AG04449 (cell line): Measurements from ENCODE around the gene HYOU1.

Source experiments
- CTCF ChIA-PET: fragments of 350-600 bp; formaldehyde crosslinking; extraction: SDS; loops from one replicate; lab custom pipeline; 2021; ENCODE audit warnings: antibody characterized with exemption; lab: Yijun Ruan, JAX
- POLR2A ChIA-PET: fragments of 400-600, 350-600 bp; formaldehyde crosslinking; extraction: SDS; loops from one replicate; lab custom pipeline; 2020; ENCODE audit warnings: antibody characterized with exemption, inconsistent platforms; lab: Yijun Ruan, JAX
- DNase-seq: peaks from one replicate; pipeline ENCODE4 v3.0.0-alpha.2; 2010; ENCODE audit warnings: low read depth, low spot score
- H3K4me3 ChIP-seq: 2 replicates; pipeline ENCODE4 v1.5.1; 2011; ENCODE audit warnings: low read depth, mild to moderate bottlenecking, control low read depth, low read length
- CTCF ChIP-seq: IDR thresholded peaks from one replicate; pipeline ENCODE4 v1.5.1; 2011; ENCODE audit warnings: mild to moderate bottlenecking, moderate library complexity, low read length, control low read depth, inconsistent platforms; ENCODE audit not compliant: insufficient read depth; ENCODE audit errors: missing control alignments

HYOU1 gene

DNA sequence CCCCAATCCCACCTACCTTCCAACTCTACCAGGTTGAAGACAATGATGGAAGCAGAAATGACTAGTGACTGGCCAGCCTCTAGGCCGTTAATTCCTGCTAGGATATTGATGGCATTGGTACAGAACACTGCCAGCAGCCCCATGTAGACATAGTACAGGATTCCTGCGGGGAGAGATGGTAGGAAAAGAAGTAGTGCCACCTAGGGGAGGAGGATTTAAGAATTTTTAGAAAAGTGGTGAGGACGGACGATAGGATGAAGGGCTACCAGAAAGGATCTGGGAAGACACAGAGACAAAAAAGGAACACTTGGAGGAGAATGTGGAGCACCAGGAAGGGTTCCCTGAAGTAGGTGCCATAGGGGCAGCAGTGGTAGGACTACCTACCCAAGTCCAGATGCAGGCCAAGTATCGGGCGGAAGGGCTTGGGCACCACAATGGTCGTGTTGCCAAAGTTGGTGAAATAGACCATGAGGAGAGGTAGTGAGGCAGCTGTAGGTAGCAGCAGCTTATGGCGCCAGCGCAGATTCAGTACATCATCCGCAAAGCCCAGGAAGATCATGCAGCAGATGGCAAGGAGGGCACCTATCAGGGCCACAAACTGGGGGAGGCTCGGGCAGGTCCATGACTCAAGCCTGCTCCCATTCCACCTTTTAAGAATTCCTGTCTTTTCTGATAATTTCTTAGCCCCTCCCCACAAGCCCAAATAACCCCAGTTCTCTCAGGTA, 43.4 kb upstream of the HYOU1 start:
- no peak for DNase-seq
- ChIA-PET POLR2A (no interaction called here), CTCF (interaction anchor here (0.7 to 4.5 kb wide), 9 partner anchors 10 to 238 kb away, joined by 3 to 21 read pairs (median 3); partner anchors contain the start of gene CBL)
- peak; percentile 26 for TF ChIP-seq CTCF
- H3K4me3 ChIP-seq = peak overlapping the region; percentile 88

DNA sequence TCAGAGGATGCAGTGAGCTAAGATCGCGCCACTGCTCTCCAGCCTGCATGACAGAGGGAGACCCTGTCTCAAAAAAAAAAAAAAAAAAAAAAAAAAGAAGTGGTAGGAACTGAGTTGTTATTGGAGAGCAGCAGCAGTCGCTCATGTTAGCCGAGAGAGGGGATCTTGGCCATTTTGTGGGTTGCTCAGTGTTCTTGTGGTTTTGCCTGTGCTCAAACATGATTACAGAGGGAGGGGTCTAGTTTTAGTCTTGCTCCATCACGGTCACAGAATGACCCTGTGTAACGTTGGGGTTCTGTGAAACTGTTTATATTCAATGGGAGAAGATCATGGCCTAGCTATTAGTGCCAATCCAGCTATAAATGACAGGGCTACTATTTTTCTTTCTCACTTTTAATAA, 42.7 kb upstream of the HYOU1 start:
- ChIA-PET POLR2A (no interaction called here), CTCF (interaction anchor here (0.6 to 4.5 kb wide), 8 partner anchors 11 to 239 kb away, joined by 3 to 21 read pairs (median 4); partner anchors contain the start of gene CBL)
- H3K4me3 ChIP-seq = no peak overlapping the region
- TF ChIP-seq CTCF = no peak
- DNase-seq = no peak

DNA sequence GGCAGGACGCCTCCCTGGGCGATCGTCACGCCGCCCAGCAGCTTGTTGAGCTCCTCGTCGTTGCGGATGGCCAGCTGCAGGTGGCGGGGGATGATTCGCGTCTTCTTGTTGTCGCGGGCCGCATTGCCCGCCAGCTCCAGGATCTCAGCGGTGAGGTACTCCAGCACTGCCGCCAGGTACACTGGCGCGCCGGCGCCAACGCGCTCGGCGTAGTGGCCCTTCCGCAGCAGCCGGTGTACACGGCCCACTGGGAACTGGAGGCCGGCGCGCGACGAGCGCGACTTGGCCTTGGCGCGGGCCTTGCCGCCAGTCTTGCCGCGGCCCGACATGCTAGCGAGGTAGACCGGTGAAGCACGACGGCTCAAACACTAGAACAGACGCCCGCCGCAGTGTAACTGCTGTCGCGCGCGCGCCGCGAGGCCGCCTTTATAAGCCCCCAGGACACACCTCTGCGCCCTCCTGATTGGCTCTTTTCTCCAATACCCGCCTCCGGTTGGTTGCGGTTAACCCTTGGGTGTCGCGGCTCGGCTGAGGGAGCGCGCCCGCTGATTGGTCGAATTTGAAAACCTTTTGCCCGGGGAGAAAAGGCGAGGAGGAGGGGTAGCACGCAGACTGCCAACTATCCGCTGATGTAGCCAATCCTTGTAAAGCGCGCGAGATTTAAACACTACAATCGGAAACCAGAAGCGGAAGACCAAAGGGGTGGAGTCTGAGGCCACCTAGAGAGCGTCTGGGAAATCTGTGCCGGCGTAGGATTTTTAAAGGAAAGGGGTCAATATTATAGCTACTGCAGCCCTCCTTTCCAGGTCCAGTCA, 38.3 kb upstream of the HYOU1 start:
- no peak for TF ChIP-seq CTCF
- ChIA-PET POLR2A (interaction anchor here (0.6 to 2.9 kb wide), 14 partner anchors 10 to 482 kb away, joined by 3 to 50 read pairs (median 4); partner anchors contain the start of genes C2CD2L, CBL, HINFP and HMBS), CTCF (interaction anchor here (1.0 to 4.1 kb wide), 14 partner anchors 9 to 279 kb away, joined by 3 to 31 read pairs (median 7); partner anchors contain the start of genes C2CD2L, CBL and HMBS)

GRCh38 chr11:119094816-119095065, 37.7 kb upstream of the HYOU1 start:
- peak; percentile 84 for TF ChIP-seq CTCF
- ChIA-PET POLR2A (interaction anchor here (0.6 to 2.9 kb wide), 12 partner anchors 10 to 483 kb away, joined by 3 to 50 read pairs (median 4); partner anchors contain the start of genes C2CD2L, CBL, HINFP and HMBS), CTCF (interaction anchor here (0.8 to 4.1 kb wide), 15 partner anchors 9 to 279 kb away, joined by 3 to 31 read pairs (median 4); partner anchors contain the start of genes C2CD2L, CBL and HMBS)
- peak overlapping the region; percentile 69 for H3K4me3 ChIP-seq
- no peak for DNase-seq

More for the DNA sequence above, 38.3 kb upstream of the HYOU1 start:
- H3K4me3 ChIP-seq = peak overlapping the region; percentile 69
- peak; percentile 97 for DNase-seq

DNA sequence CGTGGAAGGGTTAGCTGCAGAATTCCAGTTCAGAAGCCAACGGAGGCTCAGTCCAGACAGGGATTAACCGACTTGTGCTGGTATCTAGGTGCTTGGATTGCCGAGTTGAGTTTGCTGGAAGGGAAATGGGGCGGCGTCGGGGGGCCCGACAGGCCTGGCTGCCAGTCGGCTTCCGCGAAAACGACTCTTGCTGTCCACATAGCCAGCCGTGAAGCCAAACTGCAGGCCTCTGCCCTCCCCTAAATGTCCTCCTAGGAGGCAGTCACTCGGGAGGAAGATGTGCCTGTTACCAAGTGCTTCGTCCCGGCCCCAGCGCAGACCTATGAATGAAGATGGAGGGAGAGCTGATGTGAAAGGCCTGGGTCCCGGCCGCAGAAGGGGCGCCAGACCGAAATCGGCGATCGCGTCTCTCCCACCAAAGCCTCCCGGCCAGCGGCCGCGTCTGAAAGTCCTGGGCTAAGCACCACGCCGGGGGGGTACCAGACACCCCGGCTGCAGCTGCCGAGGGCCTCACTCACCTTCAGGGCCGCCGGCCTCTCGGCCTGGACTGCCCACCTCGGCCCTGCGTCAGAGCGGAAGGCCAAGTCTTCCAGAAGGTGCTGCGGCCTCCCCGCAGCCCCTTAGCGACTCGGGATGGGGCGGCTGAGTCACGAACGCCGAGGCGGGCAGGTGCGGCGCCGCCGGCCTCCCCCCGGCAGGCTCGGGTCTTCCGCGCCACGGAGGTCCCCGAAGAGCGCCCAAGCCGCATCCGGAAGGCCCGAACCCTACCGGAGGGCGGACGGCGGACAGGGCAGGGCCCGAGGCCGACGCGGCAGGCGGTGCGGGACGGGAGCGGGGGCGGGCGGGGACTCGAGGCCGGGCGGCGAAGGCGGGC, 37.2 kb upstream of the HYOU1 start:
- ChIA-PET POLR2A (interaction anchor here (0.6 to 2.9 kb wide), 13 partner anchors 8 to 483 kb away, joined by 3 to 50 read pairs (median 3); partner anchors contain the start of genes C2CD2L, CBL, DPAGT1 and HINFP), CTCF (interaction anchor here (0.8 to 4.1 kb wide), 16 partner anchors 8 to 280 kb away, joined by 3 to 31 read pairs (median 4); partner anchors contain the start of genes C2CD2L, CBL and HMBS)
- peak overlapping the region; percentile 69 for H3K4me3 ChIP-seq
- no peak for DNase-seq
- no peak for TF ChIP-seq CTCF
